ENCODE measurements around the gene AGAP6. TPM values are rescaled to one million over a fixed set of nuclear protein-coding genes. Genes with fewer than 3 reads are reported as not detected.
"Not testable (repeated sequence)": the region's sequence is repeated elsewhere in the genome, so short reads cannot be mapped to it uniquely, and the experiment has no call there.

Gene AGAP6
- total RNA-seq, 1 donor, result 4.7 TPM

DNA sequence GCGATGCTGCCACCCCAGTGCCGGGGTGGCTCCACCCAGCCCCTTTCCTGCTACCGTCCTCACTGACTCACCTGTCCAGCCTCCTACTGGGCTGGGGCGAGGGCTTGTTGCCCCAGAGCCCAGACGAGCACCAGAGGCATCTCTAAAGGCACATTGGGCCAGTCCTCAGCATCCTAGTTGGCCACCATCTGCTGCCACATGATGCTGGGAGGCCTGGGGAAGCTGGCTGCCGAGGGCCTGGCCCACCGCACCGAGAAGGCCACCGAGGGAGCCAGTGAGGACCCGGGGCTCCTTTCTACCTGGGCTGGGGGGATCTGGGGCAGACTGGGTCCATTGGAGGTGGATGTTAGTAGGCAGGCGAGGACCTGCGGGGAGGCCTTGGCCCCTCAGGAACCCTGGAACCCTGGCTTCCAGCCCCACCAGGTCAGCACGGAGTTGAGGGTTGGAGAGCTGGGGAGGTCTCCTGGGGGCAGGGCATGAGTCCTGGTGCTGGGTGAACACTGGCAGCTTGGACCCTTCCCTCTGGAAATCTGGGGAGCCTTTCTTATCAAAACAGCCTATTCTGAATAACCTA is 32.3 kb downstream of the AGAP6 start:
- not testable (repeated sequence) for H3K4me3 ChIP-seq (ENCODE audit: low read depth, low read length); DNase-seq (ENCODE audit: low read depth)

DNA sequence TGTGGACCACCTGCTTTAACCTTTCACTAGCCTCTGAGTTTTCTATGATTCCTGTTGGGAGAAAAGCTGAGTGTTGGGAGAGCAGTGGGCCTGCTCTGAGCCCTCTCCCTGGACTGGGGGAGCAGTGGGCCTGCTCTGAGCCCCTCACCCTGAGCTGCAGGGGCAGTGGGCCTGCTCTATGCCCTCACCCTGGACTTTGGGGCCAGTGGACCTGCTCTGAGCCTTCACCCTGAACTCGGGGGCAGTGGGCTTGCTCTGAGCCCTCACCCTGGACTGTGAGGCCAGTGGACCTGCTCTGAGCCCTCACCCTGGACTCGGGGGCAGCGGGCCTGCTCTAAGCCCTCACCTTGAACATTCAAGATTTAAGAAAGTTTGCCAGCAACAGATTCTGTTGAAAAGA is 33.4 kb downstream of the AGAP6 start:
- DNase-seq (ENCODE audit: low read depth), result no peak
- TF ChIP-seq, protein P1, sequence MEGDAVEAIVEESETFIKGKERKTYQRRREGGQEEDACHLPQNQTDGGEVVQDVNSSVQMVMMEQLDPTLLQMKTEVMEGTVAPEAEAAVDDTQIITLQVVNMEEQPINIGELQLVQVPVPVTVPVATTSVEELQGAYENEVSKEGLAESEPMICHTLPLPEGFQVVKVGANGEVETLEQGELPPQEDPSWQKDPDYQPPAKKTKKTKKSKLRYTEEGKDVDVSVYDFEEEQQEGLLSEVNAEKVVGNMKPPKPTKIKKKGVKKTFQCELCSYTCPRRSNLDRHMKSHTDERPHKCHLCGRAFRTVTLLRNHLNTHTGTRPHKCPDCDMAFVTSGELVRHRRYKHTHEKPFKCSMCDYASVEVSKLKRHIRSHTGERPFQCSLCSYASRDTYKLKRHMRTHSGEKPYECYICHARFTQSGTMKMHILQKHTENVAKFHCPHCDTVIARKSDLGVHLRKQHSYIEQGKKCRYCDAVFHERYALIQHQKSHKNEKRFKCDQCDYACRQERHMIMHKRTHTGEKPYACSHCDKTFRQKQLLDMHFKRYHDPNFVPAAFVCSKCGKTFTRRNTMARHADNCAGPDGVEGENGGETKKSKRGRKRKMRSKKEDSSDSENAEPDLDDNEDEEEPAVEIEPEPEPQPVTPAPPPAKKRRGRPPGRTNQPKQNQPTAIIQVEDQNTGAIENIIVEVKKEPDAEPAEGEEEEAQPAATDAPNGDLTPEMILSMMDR (IDR thresholded peaks at IDR 0.05; ENCODE audit: insufficient read depth, low read depth, low read length), result no peak

DNA sequence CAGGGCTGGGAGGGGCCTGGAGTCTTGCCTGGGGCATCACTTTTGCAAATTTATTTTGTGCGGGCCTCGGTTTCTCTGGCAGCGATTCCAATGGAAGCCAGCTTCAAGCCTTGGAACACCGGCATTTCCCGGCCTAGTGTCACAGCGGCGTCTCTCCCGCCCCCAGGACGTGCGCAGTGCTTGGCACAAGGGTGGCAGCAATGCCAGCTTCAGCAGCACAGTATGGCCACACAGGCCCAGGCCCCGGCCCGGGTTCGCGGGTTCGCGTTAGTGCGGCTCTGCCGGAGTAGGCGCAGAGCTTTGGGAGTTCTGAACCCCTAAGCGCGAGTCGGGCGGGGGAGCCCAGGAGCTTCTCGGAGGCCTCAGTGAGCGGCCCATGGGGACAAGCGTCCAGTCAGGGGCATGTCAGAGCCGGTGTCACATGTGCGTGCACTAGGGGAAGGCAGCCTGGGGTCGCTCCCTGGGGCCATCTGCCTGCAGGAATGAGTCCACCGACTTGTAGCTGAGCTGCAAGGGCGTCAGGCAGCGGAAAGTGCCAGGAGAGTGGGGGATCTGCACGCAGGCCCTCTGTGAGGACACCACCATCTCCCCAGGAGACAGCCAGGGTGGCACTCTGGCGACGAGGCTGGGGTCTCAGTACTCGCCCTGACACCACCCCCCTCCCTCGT is 36.6 kb downstream of the AGAP6 start:
- not testable (repeated sequence) for DNase-seq (ENCODE audit: low read depth); H3K4me3 ChIP-seq (ENCODE audit: low read depth, low read length)

More for the DNA sequence above, 33.4 kb downstream of the AGAP6 start:
- H3K4me3 ChIP-seq (ENCODE audit: low read depth, low read length), result no peak overlapping the region

DNA sequence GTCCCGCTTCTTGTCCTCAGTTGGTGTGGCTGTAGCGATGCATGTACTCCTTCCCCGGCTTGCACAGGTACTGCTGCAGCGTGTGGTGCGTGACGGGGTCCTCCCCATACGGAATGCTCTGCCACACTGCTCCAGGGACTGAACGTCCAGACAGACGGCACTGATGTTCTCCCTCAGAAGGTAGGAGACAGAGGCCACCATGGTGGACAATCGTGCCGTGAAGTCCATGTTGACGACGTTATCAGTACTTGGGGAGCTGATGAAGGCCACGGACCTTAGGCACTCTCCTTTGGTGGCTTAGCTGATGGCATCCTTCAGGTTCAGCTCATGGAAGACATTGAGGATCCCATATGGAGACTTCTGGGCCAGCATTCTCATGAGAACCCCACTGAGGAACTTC is 37.4 kb downstream of the AGAP6 start:
- TF ChIP-seq, protein P1 (IDR thresholded peaks at IDR 0.05; ENCODE audit: insufficient read depth, low read depth, low read length), result no peak
- no peak for DNase-seq (ENCODE audit: low read depth)
- H3K4me3 ChIP-seq (ENCODE audit: low read depth, low read length), result no peak overlapping the region

DNA sequence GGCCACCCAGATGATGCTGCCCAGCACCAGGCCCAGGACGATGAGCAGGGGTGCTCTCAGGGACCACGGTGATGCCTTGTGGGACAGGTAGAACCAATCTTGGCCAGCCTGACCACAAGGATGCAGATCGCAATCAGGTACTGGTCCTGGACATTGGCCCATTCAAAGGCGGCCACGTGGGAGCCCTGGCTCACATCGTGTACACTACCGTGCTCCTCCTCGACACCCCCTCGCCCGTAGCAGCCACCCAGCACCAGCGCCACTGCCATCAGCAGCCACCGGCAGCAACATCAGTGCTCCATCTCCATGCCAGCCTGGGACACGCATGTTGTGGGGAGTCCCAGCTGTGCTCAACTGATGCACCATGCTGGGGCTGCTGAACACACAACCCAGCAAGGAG is 39.0 kb downstream of the AGAP6 start:
- no peak for DNase-seq (ENCODE audit: low read depth)
- H3K4me3 ChIP-seq (ENCODE audit: low read depth, low read length), result no peak overlapping the region
- TF ChIP-seq, protein P1 (IDR thresholded peaks at IDR 0.05; ENCODE audit: insufficient read depth, low read depth, low read length), result no peak

DNA sequence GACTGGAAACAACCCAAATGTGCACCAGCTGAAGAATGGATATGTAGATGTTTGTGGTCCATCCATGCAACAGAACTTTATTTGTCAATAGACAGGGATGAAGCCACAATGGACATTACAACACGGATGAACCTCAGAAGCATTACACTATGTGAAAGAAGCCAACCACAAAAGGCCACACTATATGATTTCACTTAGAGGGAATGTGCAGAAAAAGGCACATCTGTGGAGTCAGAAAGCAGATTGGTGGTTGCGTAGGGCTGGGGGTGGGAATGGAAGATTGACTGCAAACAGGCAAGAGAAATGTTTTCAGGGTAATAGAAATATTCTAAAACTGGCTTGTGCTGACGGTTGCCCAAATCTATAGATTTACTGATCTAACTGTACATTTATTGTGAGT is 45.3 kb downstream of the AGAP6 start:
- H3K4me3 ChIP-seq (ENCODE audit: low read depth, low read length), result no peak overlapping the region
- TF ChIP-seq, protein P1 (IDR thresholded peaks at IDR 0.05; ENCODE audit: insufficient read depth, low read depth, low read length), result no peak
- DNase-seq (ENCODE audit: low read depth), result peak; percentile 55

DNA sequence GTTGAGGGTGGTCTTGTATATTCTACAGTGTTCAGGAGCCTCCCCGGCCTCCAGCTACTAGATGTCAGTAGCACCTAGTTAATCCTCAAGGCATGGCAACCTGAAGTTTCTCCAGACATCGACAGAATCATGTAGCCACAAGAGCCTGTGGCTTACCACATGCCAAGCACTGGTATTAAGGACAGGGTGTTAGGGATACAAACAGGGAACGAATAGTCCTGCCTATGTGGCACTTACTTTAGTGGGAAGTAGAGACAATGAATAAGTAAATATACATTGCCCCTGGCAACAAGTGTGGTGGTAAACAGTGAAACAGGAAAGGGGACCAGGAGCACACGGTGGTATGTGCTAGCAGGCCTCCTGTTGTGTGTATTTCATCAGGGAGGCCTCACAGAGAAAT is 47.1 kb downstream of the AGAP6 start:
- DNase-seq (ENCODE audit: low read depth), result peak; percentile 67
- not testable (repeated sequence) for H3K4me3 ChIP-seq (ENCODE audit: low read depth, low read length)

DNA sequence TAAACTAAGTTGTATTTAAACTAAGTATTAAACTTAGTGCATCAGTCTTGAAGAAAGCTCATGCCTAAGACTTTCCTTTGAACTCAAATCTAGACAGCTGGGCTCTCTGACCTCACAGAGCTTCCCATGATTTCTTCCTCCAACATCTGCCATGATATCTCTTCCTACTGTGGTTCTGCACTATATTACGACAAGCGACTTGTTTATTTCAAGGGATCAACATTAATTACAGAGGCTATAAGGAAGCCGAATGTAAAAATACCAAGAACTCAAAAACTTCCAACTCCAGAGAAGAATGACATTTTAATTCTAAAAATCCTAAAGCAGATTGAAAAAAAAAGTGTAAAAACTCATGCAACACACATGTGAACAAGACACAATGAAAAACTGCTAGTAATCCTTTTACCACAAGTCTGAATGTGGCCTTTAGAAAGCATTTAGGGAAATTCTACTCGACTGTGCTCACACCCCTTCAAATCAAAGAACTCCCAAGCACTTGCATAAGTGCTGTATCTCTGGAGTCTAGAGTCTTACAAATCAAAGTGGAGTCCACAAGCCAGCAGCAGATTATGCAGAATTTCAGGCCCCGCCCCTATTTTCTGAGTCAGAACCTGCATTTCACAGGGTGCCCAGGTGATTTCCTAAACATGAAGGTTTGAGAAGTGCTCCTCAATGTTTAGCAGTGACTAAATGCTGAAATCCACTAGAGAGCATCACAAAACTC is 56.9 kb downstream of the AGAP6 start:
- TF ChIP-seq, protein P1 (IDR thresholded peaks at IDR 0.05; ENCODE audit: insufficient read depth, low read depth, low read length), result no peak

DNA sequence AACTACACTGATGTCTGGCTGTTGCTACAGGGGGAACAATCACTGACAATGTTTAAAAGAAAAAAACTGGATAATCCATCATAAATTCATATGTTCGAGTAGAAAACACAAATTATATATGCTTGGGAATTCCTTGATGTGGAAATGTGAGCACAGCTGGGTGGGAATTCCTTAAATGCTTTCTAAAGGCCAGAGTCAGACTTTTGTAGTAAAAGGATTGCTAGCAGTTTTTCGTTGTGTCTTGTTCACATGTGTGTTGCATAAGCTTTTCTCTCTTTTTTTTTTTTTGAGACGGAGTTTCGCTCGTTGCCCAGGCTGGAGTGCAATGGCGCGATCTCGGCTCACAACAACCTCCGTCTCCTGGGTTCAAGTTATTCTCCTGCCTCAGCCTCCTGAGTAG is 58.3 kb downstream of the AGAP6 start:
- DNase-seq (ENCODE audit: low read depth), result peak; percentile 72

More for the DNA sequence above, 56.9 kb downstream of the AGAP6 start:
- H3K4me3 ChIP-seq (ENCODE audit: low read depth, low read length), result no peak overlapping the region
- peak; percentile 69 for DNase-seq (ENCODE audit: low read depth)

DNA sequence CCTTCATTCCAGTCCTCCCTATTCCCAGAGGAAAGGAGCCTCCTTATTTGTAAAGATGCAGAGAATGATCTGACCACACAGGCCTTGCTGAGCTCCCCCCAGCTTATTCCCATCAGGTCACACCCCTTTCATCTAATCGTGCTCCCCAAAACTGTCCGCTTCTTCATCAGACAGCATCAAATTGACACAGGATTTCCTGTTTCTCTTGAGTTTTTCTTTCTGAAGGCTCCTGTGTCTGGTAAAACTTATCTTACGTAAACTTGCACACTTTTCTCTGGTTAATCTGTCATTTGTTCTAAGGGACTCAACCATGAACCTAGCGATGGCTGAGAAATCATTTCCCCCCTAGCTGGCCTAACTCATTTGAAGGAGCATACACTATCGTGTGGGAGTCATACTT is 59.4 kb downstream of the AGAP6 start:
- not testable (repeated sequence) for H3K4me3 ChIP-seq (ENCODE audit: low read depth, low read length); DNase-seq (ENCODE audit: low read depth)

More for the DNA sequence above, 58.3 kb downstream of the AGAP6 start:
- not testable (repeated sequence) for H3K4me3 ChIP-seq (ENCODE audit: low read depth, low read length)

DNA sequence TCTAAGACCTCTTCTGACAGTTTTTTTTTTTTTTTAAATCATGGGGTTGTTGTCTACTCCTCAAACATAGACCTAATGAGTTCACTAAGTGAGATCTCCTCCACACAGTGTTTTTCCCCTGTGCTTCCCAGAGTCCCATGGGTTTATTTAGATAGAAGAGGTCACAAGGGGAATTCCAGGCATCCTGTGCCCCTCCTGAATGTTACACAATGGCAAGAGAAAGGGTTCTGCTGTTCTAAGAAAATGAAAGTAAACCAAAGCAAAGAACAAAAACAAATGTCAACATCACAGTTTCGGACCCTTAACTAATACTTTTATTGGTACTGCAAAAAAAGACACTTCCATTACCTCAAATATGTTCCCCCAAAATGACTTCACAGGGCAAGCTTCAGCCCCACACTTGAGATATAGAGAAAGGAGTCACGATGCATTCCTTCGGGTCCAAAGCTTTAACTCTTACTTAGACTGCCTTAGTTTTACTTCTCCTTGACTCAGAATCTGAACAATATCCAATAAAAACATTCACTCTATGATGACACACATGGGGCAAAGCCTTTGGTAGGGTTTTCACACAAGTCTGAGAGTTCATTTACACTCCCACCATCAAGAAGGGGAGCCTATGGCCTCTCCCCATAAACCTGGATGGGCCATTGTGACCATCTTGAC is 63.9 kb downstream of the AGAP6 start:
- DNase-seq (ENCODE audit: low read depth), result peak; percentile 84
- H3K4me3 ChIP-seq (ENCODE audit: low read depth, low read length), result peak overlapping the region; percentile 27
